ENCODE measurements around the gene AP4S1.
A peak's percentile ranks its signal among the peaks of the same experiment; 100 is the strongest.

DNA sequence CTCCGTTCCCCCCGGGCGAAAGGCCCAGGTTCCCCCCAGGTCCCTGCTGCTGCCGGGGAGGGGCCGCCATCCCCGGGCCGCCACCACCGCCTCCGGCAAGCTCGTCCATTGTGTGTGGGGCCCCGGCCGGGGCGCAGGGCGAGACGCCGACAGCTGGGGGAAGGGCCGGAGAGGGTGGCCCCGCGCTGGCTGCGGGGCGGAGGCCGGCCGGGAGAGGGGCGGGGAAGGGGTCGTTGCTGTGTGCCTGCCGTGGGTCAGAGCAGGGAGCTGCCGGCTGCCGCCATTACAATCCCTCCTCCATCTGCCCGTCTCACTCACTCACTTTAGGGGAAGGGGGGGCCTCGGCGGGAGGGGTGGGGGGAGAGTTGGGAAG, 614 bp downstream of the AP4S1 start, which contains the start of gene STRN3:
- TF ChIP-seq POLR2A (IDR thresholded peaks at IDR 0.05), result peak; percentile 72 to 81
- TF ChIP-seq, protein P1, sequence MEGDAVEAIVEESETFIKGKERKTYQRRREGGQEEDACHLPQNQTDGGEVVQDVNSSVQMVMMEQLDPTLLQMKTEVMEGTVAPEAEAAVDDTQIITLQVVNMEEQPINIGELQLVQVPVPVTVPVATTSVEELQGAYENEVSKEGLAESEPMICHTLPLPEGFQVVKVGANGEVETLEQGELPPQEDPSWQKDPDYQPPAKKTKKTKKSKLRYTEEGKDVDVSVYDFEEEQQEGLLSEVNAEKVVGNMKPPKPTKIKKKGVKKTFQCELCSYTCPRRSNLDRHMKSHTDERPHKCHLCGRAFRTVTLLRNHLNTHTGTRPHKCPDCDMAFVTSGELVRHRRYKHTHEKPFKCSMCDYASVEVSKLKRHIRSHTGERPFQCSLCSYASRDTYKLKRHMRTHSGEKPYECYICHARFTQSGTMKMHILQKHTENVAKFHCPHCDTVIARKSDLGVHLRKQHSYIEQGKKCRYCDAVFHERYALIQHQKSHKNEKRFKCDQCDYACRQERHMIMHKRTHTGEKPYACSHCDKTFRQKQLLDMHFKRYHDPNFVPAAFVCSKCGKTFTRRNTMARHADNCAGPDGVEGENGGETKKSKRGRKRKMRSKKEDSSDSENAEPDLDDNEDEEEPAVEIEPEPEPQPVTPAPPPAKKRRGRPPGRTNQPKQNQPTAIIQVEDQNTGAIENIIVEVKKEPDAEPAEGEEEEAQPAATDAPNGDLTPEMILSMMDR (IDR thresholded peaks at IDR 0.05 in 4 of 5, conservative IDR thresholded peaks at IDR 0.05 in 1 of 5), result no peak
